ENCODE measurements around the gene KHNYN.
"Not testable (repeated sequence)": the region's sequence is repeated elsewhere in the genome, so short reads cannot be mapped to it uniquely, and the experiment has no call there.

The KHNYN gene

GRCh38 chr14:24439257-24439656 lies 9.5 kb downstream of the KHNYN start:
- DNase-seq: no peak

- DNase-seq: no peak
Observed at GRCh38 chr14:24439830-24440605, 10.3 kb downstream of the KHNYN start.

GRCh38 chr14:24440606-24441399 lies 11.0 kb downstream of the KHNYN start:
- DNase-seq: no peak

- DNase-seq: no peak
Observed at GRCh38 chr14:24441485-24441884, 11.7 kb downstream of the KHNYN start.

GRCh38 chr14:24441904-24442239 lies 12.1 kb downstream of the KHNYN start:
- no peak for DNase-seq

GRCh38 chr14:24442240-24443052 lies 12.7 kb downstream of the KHNYN start, which contains the start of gene SDR39U1:
Gene SDR39U1 (minus strand): TSS chr14:24442776. CDS start chr14:24442769, 7 bp downstream.
- DNase-seq: peak; percentile 99

GRCh38 chr14:24443053-24443665 lies 13.4 kb downstream of the KHNYN start:
- DNase-seq: no peak

- DNase-seq: not testable (repeated sequence)
Observed at GRCh38 chr14:24450828-24451227, 21.1 kb downstream of the KHNYN start.

GRCh38 chr14:24456980-24457379 lies 27.2 kb downstream of the KHNYN start:
- no peak for DNase-seq

- no peak for DNase-seq
Observed at GRCh38 chr14:24458736-24459135, 29.0 kb downstream of the KHNYN start.

GRCh38 chr14:24459331-24459730 lies 29.6 kb downstream of the KHNYN start:
- no peak for DNase-seq

GRCh38 chr14:24461336-24461735 lies 31.6 kb downstream of the KHNYN start:
- no peak for DNase-seq

- no peak for DNase-seq
Observed at GRCh38 chr14:24463017-24463883, 33.5 kb downstream of the KHNYN start.

GRCh38 chr14:24463884-24464785 lies 34.4 kb downstream of the KHNYN start:
- DNase-seq: no peak

- no peak for DNase-seq
Observed at GRCh38 chr14:24465368-24465767, 35.6 kb downstream of the KHNYN start.

GRCh38 chr14:24465805-24466204 lies 36.1 kb downstream of the KHNYN start:
- DNase-seq: no peak

GRCh38 chr14:24470450-24470849 lies 40.7 kb downstream of the KHNYN start:
- DNase-seq: not testable (repeated sequence)

GRCh38 chr14:24473211-24473610 lies 43.5 kb downstream of the KHNYN start:
- DNase-seq: no peak

- DNase-seq: no peak
Observed at GRCh38 chr14:24475261-24475660, 45.5 kb downstream of the KHNYN start.

- DNase-seq: not testable (repeated sequence)
Observed at GRCh38 chr14:24479999-24480398, 50.2 kb downstream of the KHNYN start.

Measured in CD4-positive, alpha-beta T cell treated with Interleukin-4 for 1 hour (primary cell).